CD4-positive, alpha-beta T cell treated with Interleukin-4 for 1 hour (primary cell): ENCODE results near the gene MARCHF5.
"Not testable (repeated sequence)": the region's sequence is repeated elsewhere in the genome, so short reads cannot be mapped to it uniquely, and the experiment has no call there.

ENCODE experiments used
- DNase-seq, 2 donors: peaks; one replicate each; pipeline ENCODE4 v3.0.0-alpha.2; 2020 to 2022

Gene MARCHF5

GRCh38 chr10:92305133-92306072 lies 14.4 kb downstream of the MARCHF5 start:
- DNase-seq: no peak

- no peak for DNase-seq
Measured at GRCh38 chr10:92309272-92309671, 18.3 kb downstream of the MARCHF5 start.

DNA sequence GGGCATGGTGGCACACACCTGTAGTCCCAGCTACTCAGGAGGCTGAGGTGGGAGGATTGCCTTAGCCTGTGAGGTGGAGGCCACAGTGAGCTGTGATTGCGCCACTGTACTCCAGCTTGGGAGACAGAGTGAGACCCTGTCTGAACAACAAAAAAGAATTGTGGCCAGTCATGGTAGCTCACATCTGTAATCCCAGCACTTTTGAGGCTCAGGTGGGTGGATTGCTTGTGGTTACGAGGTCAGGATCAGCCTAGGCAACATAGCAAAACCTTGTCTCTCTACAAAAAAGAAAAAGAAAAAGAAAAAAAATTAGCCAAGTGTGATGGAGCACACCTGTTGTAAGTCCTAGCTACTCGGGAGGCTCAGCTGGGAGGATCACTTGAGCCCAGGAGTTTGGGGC lies 22.8 kb downstream of the MARCHF5 start:
- no peak for DNase-seq

GRCh38 chr10:92316610-92317009 lies 25.6 kb downstream of the MARCHF5 start:
- DNase-seq: no peak

DNA sequence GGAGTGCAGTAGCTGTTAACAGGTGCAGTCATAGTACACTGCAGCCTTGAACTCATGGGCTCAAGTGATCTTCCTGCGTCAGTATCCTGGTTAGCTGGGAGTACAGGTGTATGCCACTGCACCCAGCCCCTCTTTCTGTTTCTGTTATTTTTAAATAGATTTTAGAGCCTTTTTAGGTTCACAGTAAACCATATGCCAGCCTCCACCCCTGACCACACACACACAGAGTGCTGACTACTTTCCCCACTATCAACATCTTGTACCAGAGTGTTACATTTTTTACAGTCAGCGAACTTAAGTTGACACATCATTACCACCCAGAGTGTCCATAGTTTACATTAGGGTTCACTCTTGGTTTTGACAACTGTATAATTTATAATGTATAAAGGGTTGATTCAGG lies 32.1 kb downstream of the MARCHF5 start:
- no peak for DNase-seq

DNA sequence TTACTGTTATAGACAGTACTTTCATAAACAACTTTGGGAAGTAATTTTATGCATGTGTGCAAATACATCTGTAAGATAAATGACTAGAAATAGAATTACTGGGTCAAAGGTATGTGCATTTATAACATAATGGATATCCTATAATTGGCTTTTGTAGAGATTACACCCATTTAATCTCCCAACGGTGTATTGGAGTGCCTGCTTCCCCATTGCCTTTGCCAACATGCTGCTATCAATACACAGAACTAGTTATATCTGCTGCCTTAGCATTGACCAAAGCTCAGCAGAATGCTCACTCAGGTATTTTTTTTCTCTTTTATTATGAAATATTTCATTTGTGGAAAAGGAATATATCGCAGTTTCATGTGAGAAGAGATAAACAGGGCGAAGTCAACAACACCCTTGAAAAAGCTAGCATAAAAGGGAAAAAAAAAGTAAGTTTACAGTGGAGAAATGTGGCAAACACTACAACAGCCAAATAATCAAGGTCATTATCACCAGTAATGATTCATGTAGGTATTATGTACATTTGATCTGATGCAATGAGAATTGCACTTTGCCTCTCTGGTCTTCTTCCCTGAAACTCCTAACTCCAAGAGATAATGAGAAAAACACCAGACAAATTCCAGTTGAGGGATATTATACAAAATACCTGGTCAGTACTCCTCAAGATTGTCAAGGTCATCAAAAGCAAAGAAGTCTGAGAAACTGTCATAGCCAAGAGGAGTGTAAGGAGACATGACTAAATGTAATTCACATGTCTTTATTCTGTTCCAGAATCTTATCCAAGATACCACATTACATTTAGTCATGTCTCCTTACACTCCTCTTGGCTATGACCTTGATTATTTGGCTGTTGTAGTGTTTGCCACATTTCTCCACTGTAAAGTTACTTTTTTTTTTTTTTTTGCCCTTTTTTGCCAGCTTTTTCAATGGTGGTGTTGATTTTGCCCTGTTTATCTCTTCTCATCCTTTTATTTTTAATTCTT lies 36.8 kb downstream of the MARCHF5 start:
- DNase-seq: no peak

GRCh38 chr10:92328993-92329392 lies 38.0 kb downstream of the MARCHF5 start:
- DNase-seq: no peak

- not testable (repeated sequence) for DNase-seq
Measured at GRCh38 chr10:92329927-92330326, 39.0 kb downstream of the MARCHF5 start.

- DNase-seq: no peak
Measured at GRCh38 chr10:92342796-92343195, 51.8 kb downstream of the MARCHF5 start.

- not testable (repeated sequence) for DNase-seq
Measured at GRCh38 chr10:92345575-92345974, 54.6 kb downstream of the MARCHF5 start.

- DNase-seq: not testable (repeated sequence)
Measured at GRCh38 chr10:92347035-92347676, 56.2 kb downstream of the MARCHF5 start.

- DNase-seq: no peak
Measured at GRCh38 chr10:92350411-92350810, 59.4 kb downstream of the MARCHF5 start.

GRCh38 chr10:92354587-92354986 lies 63.6 kb downstream of the MARCHF5 start:
- no peak for DNase-seq

- DNase-seq: no peak
Measured at GRCh38 chr10:92356041-92356440, 65.1 kb downstream of the MARCHF5 start.

- DNase-seq: no peak
Measured at GRCh38 chr10:92363498-92363897, 72.5 kb downstream of the MARCHF5 start.

DNA sequence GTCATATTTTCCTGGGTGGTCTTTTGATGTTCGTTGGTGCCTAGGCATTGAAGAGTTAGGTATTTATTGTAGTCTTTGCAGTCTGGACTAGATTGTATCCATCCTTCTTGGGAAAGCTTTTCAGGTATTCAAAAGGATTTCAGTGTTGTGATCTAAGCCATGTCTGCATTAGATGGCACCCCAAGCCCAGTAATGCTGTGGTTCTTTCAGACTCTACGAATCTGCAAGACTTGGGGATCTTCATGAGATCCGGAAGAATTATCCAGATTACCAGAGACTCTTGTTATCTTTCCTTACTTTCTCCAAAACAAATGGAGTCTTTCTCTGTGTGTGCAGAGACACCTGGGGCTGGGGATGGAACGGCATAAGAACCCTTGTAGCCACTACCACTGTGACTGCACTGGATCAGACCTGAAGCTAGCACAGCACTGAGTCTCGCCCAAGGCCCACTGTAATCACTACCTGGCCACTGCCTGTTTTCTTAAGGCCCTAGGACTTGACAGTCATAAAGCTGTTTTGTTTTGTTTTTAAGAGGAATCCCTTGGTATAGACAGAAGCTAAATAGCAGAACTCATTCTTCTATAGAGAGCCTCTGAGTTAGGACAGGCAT lies 75.5 kb downstream of the MARCHF5 start:
- no peak for DNase-seq

GRCh38 chr10:92377962-92378361 lies 87.0 kb downstream of the MARCHF5 start:
- DNase-seq: no peak

GRCh38 chr10:92381543-92381954 lies 90.6 kb downstream of the MARCHF5 start:
- DNase-seq: no peak

- DNase-seq: no peak
Measured at GRCh38 chr10:92382631-92383030, 91.7 kb downstream of the MARCHF5 start.

DNA sequence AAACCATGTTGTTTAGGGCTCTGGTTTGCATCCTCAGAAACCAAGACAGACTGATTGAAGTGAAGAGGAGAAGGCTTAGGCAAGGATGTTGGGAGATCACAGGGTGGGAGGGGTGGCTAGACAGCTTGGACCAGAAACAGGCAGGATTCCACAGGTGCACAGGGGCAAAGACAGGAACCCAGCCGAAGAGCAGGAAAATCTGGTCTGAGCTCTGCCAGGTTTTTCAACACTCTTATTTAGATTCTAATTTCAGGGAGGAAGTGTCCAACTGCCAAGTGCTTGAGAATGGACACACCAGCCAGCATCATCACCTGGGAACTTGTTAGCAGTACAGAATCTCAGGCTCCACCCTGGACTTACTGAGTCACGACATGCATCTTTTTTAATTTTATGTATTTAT lies 93.8 kb downstream of the MARCHF5 start:
- no peak for DNase-seq

- DNase-seq: no peak
Measured at GRCh38 chr10:92385831-92386230, 94.9 kb downstream of the MARCHF5 start.

DNA sequence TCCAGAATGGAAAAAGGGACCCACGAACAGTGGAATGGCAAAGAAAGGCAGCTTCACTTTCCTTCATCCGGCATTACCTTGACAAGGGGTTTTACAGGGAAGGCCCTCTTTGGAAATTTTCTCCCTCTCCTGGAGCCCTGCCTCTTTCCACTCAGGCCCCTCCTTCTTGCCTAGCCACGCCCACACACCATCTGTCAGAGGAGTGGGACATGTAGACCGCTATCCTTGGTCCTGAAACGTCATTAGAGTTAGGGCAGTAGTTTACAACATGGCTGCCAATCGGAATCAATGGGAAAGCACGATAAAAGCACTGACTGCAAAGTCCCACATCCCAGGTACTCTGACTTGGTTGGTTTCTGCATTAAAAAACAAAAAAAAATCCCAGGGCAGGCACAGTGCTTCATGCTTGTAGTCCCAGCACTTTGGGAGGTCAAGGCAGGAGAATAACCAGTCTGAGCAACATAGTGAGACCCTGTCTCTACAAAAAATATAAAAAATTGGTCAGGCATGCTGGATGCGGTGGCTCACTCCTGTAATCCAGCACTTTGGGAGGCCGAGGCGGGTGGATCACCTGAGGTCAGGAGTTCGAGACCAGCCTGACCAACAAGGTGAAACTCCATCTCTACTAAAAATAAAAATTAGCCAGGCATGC lies 96.4 kb downstream of the MARCHF5 start:
- DNase-seq: no peak
